Pancreas (tissue), 10 donors: Measurements from ENCODE around the gene COA7. TPM values are rescaled to one million over a fixed set of nuclear protein-coding genes. Genes with fewer than 3 reads are reported as not detected.
A peak's percentile ranks its signal among the peaks of the same experiment; 100 is the strongest.

Experiments used
- ATAC-seq, 4 donors: fragments of 200-7000 bp; cut with Tn5 transposase; one replicate each; pipeline versions ENCODE4 v1.8.0 to v1.9.1; 2020; ENCODE audit warnings: mild to moderate bottlenecking in 4 of 4, moderate library complexity in 4 of 4
- DNase-seq, 6 donors: peaks; one replicate each; pipeline ENCODE4 v3.0.0-alpha.2; 2020
- FAIRE-seq: peaks from 2 replicates; lab custom pipeline; 2012; peaks lifted over from hg19 to GRCh38; lab: Jason Lieb, UNC
- H3K27ac ChIP-seq, 4 donors: fragments of 200-600 bp; sonication (generic); 1 replicate in 3 of 4; 2 replicates in 1 of 4; pipeline versions ENCODE4 v1.5.0 to v1.8.0; 2020
- H3K27me3 ChIP-seq, 4 donors: fragments of 200-600 bp; one replicate each; pipeline ENCODE4 v1.8.0; 2021
- H3K36me3 ChIP-seq, 3 donors: fragments of 200-600 bp; sonication (generic) in 1 of 3; one replicate each; pipeline versions ENCODE4 v1.5.0 to v1.8.0; 2020 to 2021
- H3K4me1 ChIP-seq, 3 donors: fragments of 200-600 bp; one replicate each; pipeline ENCODE4 v1.8.0; 2021
- H3K4me3 ChIP-seq, 4 donors: fragments of 200-600 bp; sonication (generic) in 2 of 4; one replicate each; pipeline versions ENCODE4 v1.5.0 to v1.8.0; 2020 to 2021
- H3K9me3 ChIP-seq, 4 donors: fragments of 200-600 bp; one replicate each; pipeline ENCODE4 v1.8.0; 2021
- CTCF ChIP-seq, 4 donors: fragments of 200-600 bp; sonication (generic) in 3 of 4; IDR thresholded peaks; one replicate each; pipeline versions ENCODE4 v1.5.0 to v1.8.0; 2021; ENCODE audit warnings: antibody characterized with exemption in 4 of 4
- WGBS, 2 donors: extraction: QIAGEN DNeasy Blood & Tissue Kit; methylation state at CpG; one replicate each; pipeline ENCODE4 v1.1.7; 2013; 5-methylcytosine and 5-hydroxymethylcytosine counted together
- intact Hi-C, 3 donors: fragments of 100-400 bp; cut with DNase I; formaldehyde crosslinking; loops; one replicate each; pipeline versions ENCODE4 v1.11.1 to v1.14.2; 2022
- polyA plus RNA-seq, 2 donors: library from polyadenylated mRNA; stranded (reverse); fragments of 200-250 nt; gene quantifications; one replicate each; pipeline ENCODE4 v1.2.3, GENCODE V29; 2013
- total RNA-seq, 6 donors: library from RNA; stranded (reverse); fragmentation: NEBNext Ultra II Directional in 4 of 6; extraction: Animal tissue kit (Norgen Biotek cat#: 25700) in 4 of 6; gene quantifications; one replicate each; pipeline versions ENCODE4 v1.2.1 to v1.2.4, GENCODE V29; 2021 to 2023
- donor health status: healthy with polysubstance abuse.
- donor health status: DM: no; HTN: no; CAD: no; lungs with moderate emphysema.
- donor health status: DM: no; HTN: no; CAD: no.
- donor health status: control.
- donor health status: control.
- donor health status: Bipolar disorder and iron deficiency.
- donor health status: DM: yes; HTN: yes; CAD: no.
- donor health status: DM: no; HTN: no; CAD: no.
- donor health status: DM: no; HTN: no; CAD: no.
- donor health status: DM: yes; HTN: yes; CAD: no.

COA7 gene
- total and polyA plus RNA-seq, 8 donors, result 2.1 to 18.6 (median 7.8) TPM

GRCh38 chr1:52727956-52728656 is 30.0 kb upstream of the COA7 start:
- H3K36me3 ChIP-seq, result no peaks in the 10 kb centered on the region
- no peak for TF ChIP-seq CTCF (IDR thresholded peaks at IDR 0.05)
- no peak overlapping the region for H3K4me3 ChIP-seq
- DNase-seq (no peak), FAIRE-seq (no peak), ATAC-seq (no peak)
- intact Hi-C loops, result no loop called here
- H3K27me3 ChIP-seq, result no peaks in the 10 kb centered on the region
- no peaks in the 10 kb centered on the region for H3K9me3 ChIP-seq
- WGBS, 2 donors, result 70 to 82% methylated on average over 6 of the region's 6 CpGs
- H3K27ac ChIP-seq, result no peak overlapping the region
- H3K4me1 ChIP-seq, result peaks cover 0 to 18% (median 5%) of the 10 kb centered on the region in 3 donors

- intact Hi-C loops, result no loop called here
- FAIRE-seq, result no peak
- DNase-seq, result peak in 1 of 6 donors; percentile 23
- ATAC-seq, result peak; percentile 10 to 36 (median 19)
- H3K27me3 ChIP-seq, result no peaks in the 10 kb centered on the region
- no peak for TF ChIP-seq CTCF (IDR thresholded peaks at IDR 0.05)
- peak overlapping the region; percentile 71 to 95 (median 88) for H3K4me3 ChIP-seq
- no peaks in the 10 kb centered on the region for H3K9me3 ChIP-seq
- H3K4me1 ChIP-seq, result peaks cover 0 to 18% (median 5%) of the 10 kb centered on the region in 3 donors
- H3K27ac ChIP-seq, result no peak overlapping the region
- no peaks in the 10 kb centered on the region for H3K36me3 ChIP-seq
- 1% methylated on average over 14 of the region's 14 CpGs for WGBS, 2 donors
Measured at GRCh38 chr1:52727114-52727586, 29.0 kb upstream of the COA7 start.

- WGBS, 2 donors, result 0 to 1% methylated on average over 23 to 59 of the region's 59 CpGs
- peak; percentile 98 to 99 (median 99) for ATAC-seq
- H3K27ac ChIP-seq, result peak within 1 kb of the TSS; percentile 45 to 85 (median 75)
Measured at GRCh38 chr1:52726265-52727113, 28.3 kb upstream of the COA7 start, which contains the start of gene ZYG11B. Gene ZYG11B (plus strand): TSS chr1:52726453. CDS start chr1:52726654, 201 bp downstream.

GRCh38 chr1:52725903-52726264 is 27.7 kb upstream of the COA7 start:
- H3K9me3 ChIP-seq, result no peaks in the 10 kb centered on the region
- no peak for TF ChIP-seq CTCF (IDR thresholded peaks at IDR 0.05)
- H3K4me1 ChIP-seq, result peaks cover 0 to 18% (median 5%) of the 10 kb centered on the region in 3 donors
- 6 to 14% methylated on average over 6 of the region's 6 CpGs for WGBS, 2 donors
- no peaks in the 10 kb centered on the region for H3K36me3 ChIP-seq
- DNase-seq (no peak), ATAC-seq (no peak), FAIRE-seq (no peak)
- intact Hi-C loops, result no loop called here
- peak overlapping the region in 3 of 4 donors; percentile 85 to 95 (median 92) for H3K4me3 ChIP-seq
- H3K27ac ChIP-seq, result no peak overlapping the region
- H3K27me3 ChIP-seq, result no peaks in the 10 kb centered on the region

More at GRCh38 chr1:52726265-52727113, 28.3 kb upstream of the COA7 start, which contains the start of gene ZYG11B:
- Histone ChIP-seq H3K9me3 (no peaks in the 10 kb centered on the region), H3K27me3 (no peaks in the 10 kb centered on the region), H3K4me1 (peaks cover 0 to 18% (median 5%) of the 10 kb centered on the region in 3 donors), H3K36me3 (no peaks in the 10 kb centered on the region), H3K4me3 (peak within 1 kb of the TSS; percentile 71 to 95 (median 88))
- intact Hi-C loops, result no loop called here
- FAIRE-seq, result no peak
- peak; percentile 88 to 97 (median 92) for DNase-seq
- TF ChIP-seq CTCF (IDR thresholded peaks at IDR 0.05), result no peak
